ENCODE results near the gene RBM41.
"Not testable (repeated sequence)": the region's sequence is repeated elsewhere in the genome, so short reads cannot be mapped to it uniquely, and the experiment has no call there.

RBM41 gene

GRCh38 chrX:107118322-107119147, at the start of gene RBM41:
RBM41 (minus strand) TSS chrX:107118822; CDS start chrX:107118773, 49 bp downstream.
- DNase-seq = peak; percentile 74 to 82

DNA sequence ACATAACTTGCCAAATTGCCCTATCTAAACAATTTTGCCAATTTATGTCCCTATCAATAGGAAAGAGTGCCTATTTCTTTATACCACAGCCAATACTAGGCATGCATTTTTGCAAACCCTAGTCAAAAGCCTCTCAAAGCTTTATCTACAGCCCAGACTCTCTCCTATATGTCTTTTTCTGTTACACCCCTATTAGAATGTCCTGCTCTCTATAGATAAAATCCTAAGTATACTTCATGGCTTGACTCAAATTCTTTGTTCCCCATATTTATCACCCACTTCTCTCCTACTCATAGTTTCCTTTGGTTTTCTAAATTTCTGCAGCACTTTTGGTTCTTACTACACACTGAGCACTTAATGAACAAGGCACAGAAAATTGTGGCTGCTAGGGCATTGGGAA, 49.6 kb upstream of the RBM41 start:
- no peak for DNase-seq

DNA sequence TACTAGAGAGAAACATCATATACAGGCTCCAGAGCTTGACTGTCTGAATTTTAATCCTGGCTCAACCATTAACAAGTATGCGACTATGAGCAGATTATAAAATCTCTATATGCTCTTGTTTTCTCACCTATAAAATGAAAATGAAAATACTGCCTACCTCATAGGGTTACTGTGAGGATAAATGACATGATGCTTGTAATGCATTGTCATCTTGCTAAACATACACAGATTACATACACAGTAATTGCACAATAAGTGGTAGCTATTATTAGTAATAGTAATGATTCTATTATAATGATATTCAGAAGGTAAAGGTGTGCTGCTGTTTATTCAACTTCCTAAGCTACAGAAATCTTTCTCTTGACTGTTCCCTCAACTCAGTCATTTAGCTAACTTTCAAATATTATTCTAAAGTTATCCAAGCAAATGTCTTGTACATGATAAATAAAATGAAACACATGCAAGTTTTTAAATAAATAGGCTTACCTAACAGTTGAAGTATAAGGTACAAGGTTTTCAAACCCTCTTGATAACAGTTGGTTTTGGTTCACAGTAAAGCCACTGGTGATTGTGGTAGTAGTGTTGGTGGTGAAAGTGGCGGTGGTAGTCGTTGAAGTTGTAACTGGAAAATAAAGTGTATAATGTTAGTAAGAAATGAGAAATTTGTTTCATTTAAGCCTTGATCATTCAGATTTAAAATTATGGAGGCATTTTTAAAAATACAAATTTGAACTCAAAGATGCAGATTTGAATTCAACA, 48.7 kb upstream of the RBM41 start:
- no peak for DNase-seq

DNA sequence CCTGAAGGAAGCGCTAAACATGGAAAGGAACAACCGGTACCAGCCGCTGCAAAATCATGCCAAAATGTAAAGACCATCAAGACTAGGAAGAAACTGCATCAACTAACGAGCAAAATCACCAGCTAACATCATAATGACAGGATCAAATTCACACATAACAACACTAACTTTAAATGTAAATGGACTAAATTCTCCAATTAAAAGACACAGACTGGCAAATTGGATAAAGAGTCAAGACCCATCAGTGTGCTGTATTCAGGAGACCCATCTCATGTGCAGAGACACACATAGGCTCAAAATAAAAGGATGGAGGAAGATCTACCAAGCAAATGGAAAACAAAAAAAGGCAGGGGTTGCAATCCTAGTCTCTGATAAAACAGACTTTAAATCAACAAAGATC, 39.0 kb upstream of the RBM41 start:
- not testable (repeated sequence) for DNase-seq

- not testable (repeated sequence) for DNase-seq
Observed at GRCh38 chrX:107155621-107156430, 37.2 kb upstream of the RBM41 start.

- no peak for DNase-seq
Observed at GRCh38 chrX:107154787-107155620, 36.4 kb upstream of the RBM41 start.

GRCh38 chrX:107153005-107153404, 34.4 kb upstream of the RBM41 start:
- DNase-seq = no peak

GRCh38 chrX:107146670-107147069, 28.0 kb upstream of the RBM41 start:
- DNase-seq = no peak

DNA sequence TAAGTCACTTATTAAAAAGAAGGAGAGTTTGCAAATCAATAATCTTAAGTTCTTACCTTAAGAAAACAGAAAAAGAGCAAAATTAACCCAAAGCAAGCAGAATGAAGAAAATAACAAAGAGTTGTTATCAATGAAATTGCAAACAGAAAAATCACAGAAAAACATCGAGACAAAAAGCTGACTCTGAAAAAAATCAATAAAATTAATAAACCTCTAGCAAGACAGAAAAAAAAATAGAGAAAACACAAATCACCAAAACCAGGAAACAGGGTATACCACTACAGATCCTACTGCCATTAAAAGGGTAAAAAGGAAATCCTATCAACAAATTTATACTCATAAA, 17.3 kb upstream of the RBM41 start:
- no peak for DNase-seq

GRCh38 chrX:107135049-107135964, 16.7 kb upstream of the RBM41 start:
- DNase-seq = peak in 1 of 2 donors; percentile 7

GRCh38 chrX:107123750-107124149, 5.1 kb upstream of the RBM41 start:
- no peak for DNase-seq

GRCh38 chrX:107119283-107119682, 661 bp upstream of the RBM41 start:
- DNase-seq = no peak

GRCh38 chrX:107117993-107118321, 665 bp downstream of the RBM41 start:
- DNase-seq = no peak

DNA sequence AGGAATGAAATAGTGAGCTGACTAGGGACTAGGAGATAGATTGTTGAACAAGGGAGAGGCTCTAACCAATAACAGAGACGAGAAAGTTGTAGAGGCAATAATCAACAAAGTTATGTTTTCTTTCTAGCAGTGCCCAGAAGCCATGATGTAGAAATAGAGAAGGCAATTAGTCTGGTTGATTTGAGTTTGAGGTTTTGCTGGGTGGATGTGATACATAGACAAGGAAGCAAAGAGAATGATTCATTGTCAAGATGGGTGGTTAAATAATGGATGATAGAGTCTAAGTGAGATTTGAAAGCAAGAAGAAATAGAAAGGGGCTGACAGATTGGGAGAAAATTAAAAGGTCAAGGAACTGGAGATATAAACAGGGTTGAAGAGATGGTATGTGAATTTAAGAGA, 11.2 kb downstream of the RBM41 start:
- no peak for DNase-seq

- no peak for DNase-seq
Observed at GRCh38 chrX:107102980-107103379, 15.6 kb downstream of the RBM41 start.

DNA sequence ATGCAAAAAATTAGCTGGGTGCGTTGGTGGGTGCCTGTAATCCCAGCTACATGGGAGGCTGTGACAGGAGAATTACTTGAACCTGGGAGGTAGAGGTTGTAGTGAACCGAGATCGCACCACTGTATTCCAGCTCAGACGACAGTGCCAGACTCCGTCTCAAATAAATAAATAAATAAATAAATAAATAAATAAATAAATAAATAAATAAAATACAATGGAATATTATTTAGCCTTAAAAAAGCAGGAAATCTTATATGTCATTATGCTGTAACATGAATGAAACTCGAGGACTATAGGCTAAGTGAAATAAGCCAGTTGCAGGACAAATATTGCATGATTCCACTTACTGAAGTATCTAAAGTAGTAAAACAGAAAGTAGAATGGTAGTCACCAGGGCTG, 42.5 kb downstream of the RBM41 start:
- no peak for DNase-seq

GRCh38 chrX:107057731-107058130, 60.9 kb downstream of the RBM41 start:
- not testable (repeated sequence) for DNase-seq

GRCh38 chrX:107054978-107055377, 63.6 kb downstream of the RBM41 start:
- DNase-seq = no peak

DNA sequence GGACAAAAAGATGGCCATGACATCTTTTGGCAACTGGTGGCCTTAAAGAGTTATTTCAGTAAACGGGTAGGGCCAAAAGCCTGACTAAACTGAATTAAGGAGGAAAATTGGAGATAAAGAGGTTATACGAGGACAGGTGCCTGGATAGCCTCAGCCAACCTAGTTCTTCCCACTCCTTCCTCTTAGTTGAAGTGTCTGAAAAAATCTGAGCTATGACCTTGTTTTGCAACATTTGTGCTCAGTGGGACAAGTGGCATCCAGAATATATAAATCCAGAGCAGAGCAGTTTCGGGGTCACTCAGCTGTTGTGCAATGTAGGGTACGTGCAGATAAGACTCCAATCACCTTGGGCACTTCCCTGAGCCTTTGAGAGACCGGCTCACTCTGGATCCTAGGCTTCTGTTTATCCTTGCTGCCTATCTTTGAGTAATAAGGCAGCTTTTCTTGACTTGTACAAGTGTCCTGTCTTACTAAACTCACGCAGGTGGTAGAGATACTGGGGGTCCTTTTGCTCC, 68.4 kb downstream of the RBM41 start:
- no peak for DNase-seq

DNA sequence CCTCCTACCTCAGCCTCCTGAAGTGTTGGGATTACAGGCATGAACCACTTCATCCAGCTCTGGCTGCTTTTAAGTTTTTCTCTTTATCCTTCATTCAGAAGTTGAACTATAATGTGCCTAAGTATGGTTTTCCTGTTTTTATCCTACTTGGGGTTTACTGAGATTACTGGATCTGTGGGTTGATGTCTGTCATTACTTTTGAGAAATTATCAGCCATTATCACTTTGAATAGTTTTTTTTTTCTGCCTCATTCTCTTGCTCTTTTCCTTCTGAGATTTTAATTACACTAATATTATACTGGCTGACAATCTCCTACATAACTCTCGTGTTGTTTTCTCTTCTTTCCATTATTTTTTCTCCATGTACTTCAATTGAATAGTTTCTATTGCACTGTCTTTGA, 71.0 kb downstream of the RBM41 start:
- DNase-seq = no peak

- DNase-seq = no peak
Observed at GRCh38 chrX:107029752-107030151, 88.9 kb downstream of the RBM41 start.
